ENCODE results near the gene CLN6.
"Not testable (repeated sequence)": the region's sequence is repeated elsewhere in the genome, so short reads cannot be mapped to it uniquely, and the experiment has no call there.

CLN6 gene

DNA sequence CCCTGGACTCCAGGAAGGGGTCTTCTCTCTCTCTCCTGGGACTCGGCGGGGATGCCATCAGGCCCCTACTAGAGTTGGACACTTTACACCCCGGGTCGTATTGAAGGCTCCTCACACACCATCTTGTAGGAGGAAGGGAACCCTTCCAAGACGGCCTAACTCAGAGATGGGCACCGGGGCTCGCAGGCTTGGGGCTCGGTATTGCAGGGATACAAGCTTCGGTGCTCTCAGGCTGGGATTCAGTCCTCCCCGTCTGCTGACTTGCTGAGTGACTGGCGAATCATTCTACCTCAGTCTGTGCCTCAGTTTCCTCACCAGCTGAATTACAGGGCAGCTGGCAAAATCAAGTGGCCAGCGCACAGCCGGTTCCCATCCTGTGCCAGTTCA is 24.0 kb downstream of the CLN6 start:
- DNase-seq, result no peak

DNA sequence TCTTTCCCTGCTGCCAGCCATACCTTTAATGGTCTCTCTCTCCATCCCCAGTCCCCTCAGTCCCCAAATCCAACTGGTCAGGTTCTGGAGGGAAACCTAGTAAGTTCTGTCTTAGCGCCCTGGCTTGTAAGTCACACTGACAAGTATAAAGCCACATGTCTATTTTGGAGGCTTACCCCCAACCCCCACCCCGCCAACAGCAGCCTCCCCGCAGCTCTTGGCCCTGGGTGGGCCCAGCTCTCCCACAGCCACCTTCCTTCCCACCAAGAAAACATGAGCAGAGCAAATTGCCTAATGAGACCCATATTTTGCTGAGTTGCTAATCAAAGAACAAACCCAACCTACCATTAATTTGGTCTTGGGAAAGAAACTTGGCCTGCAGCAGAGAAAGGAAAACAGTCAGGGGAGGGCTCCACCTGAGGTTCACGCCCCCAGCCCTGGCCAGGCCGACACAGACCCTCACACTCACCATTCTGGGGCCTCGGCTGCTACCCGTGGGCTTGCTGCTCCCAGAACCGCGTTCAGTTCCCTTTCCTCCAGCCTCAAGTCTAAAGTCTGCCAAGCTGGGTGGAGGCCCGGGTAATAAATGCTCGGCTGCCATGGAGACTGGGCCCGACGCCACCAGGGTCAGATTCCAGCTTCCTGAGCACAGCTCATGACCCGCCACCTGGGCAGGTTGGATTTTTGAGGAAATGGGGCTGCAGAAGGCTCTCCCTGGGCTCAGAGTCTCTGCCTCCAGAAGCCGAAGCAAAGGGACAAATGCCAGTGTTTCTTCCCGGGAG is 24.6 kb downstream of the CLN6 start, which contains the start of gene CALML4:
Gene CALML4 (minus strand): TSS at position 557 of the 782 bp plus-strand sequence. CDS start 85 bp downstream, at position 472.
- DNase-seq, result no peak

DNA sequence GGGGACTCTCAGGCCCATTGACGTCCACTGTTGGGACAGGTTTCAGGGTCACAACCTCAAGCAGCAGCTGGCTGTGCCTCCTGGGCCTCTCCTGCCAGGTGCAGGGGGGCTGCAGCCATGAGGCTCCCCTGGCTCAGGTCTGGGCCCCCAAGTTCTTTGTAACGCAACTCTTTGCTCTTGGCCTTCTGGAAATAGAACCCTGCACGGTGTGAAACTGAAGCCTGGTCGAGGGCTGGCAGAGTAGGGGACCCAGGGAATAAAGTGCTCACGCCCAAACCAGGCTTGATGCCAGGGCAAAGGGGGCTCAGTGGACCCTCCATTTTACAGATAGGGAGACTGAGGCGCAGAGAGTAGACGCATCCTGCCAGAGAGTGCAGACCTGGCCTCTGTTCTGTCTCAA is 25.2 kb downstream of the CLN6 start:
- DNase-seq, result no peak

DNA sequence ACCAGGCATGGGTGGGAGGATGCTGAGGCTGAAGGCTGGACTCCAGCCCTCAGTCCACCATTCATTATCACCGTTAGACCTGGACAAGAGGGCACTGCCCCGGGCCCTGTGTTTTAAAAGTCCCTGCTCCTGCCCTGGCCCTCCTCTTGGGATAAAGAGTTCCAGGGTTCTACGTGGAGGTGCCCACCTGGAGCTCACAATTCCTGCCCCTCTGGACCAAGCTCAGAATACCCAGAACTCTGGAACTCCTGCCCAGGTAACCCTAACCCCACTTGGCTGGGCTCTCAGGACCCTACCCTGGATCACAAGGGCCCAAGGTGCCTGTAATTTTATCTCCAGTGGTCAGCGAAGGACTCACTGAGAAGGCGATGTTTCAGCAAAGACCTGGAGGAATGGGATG is 25.6 kb downstream of the CLN6 start:
- no peak for DNase-seq

DNA sequence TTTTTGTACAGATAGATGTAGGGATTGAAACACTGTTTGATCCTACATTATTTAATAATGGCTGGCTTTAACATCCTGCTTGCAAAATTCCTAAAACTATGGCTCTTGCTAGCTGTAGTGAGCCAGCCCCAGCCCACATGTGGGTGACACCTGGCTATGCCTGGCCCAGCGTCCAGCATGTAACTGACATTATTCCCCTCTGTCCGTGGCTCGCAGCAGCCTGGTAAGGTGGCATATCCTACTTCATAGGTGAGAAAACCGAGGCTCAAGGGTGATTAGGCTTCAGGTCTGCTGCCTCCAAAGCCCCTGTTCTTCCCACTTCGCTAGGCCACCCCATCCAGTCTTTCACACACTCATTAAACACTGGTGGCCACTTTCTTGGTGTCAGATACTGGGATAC is 26.0 kb downstream of the CLN6 start:
- DNase-seq, result no peak

DNA sequence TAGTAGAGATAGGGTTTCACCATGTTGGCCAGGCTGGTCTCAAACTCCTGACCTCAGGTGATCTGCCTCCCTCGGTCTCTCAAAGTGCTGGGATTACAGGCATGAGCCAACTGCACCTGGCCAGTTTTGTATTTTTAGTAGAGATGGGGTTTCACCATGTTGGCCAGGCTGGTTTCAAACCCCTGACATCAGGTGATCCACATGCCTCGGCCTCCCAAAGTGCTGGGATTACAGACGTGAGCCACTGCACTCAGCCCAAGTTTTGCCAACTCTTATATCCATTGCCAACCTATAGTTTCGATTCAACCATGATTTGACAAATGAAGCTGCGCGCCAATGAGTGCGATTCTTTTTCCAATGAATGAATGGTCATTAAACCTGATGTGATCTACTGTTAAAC is 26.5 kb downstream of the CLN6 start:
- DNase-seq, result not testable (repeated sequence)

DNA sequence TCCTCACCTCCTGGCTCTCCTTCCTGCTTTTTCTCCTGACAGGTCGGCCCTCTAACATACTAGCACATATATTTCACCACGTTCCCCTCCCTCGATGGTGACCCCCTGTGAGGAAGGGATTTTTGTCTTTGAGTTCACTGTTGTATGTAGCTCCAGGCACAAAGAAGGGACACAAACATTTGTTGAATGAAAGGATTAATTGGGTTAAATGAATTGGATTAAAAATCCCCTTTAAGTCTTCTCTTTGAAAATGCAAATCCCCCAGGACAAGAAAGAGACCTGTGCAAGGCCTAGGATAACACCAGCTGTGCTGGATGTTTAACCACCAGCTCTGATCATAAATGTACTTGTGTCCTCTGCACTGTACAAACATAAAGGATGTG is 27.7 kb downstream of the CLN6 start:
- no peak for DNase-seq

DNA sequence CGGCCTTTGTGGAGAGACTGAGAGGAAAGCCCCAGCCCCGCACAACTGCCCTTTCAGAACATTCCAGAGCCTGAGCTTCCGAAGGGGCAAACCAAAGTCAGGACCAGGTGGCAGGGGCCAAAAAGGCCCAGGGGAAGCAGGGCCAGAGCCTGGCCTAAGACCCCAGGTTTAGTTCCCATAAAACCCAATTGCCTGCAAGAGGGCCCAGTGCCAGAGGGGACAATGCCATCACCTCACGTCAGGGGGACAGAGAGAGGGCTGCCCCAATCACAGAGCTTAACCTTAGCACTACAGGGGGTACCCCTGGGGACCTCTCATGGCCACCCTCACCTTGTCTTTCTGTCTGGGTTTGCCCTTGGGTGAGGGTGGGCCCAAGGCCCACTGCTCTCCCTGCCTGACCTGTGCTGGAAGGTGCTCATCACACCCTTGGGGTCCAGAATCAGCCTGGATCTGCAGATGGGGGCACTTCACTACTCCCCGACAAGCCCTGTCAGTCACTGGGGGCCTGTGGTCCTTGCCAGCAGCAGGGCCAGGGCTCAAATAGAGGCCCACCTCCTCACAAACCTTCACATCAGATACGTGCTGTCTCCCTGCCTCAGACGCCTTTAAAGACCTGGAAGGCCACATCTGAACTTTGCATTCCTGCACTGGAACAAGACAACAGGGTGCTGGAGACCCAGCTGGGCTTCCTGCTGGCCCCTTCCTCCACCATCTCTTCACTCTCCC is 28.2 kb downstream of the CLN6 start:
- no peak for DNase-seq

DNA sequence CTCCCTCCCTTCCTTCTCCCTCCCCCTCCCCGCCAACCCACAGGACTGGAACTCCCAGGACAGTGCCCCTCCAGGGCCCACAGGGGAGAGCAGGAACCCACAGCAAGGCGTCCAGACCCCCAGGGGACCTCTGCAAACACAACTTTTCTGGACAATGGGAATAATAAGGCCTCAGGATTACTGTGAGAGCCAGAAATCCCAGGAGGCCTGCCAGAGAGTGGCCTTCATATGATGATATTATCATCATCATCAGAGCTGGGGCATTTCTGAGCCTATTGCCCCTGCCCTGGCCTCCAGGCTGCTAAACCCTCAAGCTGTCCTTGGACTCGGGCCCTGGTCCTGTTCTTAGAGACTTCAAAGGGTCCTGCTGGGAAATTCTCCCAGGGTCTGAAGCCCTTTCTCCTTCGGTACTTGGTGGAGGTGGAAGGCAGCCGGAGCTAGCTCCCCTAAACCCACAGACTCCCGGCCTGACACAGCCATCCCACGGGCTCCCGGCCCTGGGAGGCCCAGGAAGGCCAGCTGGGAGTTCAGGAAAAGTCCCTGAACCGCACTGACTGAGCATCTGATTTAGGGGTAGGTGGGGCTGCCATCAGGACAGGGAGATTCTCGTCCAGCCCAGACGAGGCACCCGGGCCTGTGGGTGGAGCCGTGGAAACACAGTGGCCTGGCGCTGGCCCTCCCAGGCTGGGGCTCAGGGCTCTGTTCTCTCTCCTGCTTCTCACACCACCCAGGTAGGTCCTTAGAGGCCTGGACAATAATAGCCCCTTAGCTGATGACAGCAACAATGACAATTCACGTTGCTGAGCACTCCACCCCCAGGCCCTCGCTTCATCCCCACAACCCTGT is 29.3 kb downstream of the CLN6 start:
- DNase-seq, result no peak

DNA sequence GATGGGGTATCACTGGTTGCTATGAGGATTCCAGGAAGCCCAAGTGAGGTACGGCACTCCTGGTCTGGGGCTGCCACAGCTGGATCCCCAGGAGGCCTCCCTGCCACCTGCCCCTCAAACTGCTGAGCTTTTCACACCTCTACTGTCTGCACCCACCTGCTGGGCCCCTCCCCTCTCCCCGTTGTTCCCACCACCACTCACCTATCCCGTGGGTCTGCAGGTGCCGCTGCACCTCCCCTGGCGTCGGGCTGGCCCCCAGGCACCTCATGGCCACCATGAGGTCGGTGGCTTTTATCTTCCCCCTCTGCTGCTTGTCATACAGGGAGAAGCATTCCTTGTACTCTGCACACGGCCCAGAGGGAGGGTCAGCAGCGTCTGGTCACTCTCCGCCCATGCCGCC is 30.2 kb downstream of the CLN6 start:
- no peak for DNase-seq

DNA sequence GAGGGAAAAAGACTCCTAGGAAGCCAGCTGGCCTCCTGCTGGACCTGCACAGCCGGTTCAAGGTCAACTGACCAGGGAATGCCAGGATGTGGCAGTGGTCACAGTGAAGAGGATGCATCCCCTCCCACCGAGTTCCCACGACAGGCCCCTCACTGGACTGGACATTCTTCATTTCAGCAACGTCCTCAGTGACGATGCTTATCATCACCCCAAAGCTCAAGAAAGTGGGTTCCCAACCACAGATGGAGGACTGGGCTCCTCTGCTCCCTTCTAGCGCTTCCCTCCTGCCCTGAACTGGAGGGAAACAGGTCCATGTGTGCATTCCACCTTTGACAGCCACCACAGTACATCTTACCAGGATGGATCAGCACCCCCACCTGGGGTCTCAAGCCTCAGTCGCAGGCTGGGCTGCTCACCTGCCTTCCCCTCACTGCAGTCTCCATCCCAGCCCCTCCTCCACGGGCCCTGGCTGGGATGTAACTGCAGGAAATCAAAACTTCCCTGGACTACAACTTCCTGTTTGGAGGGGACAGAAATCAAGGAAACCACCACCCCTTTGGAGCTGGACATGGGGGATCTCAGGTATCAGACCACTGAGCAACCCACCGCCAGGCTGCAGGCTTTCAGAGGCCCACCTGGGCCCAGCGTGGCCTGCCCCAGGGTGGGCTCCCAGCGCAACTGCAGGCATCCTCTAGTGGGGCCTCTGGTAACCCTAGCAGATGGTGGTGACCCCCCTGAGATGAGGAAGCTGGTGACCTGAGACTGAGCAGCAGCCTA is 31.7 kb downstream of the CLN6 start:
- DNase-seq, result no peak

DNA sequence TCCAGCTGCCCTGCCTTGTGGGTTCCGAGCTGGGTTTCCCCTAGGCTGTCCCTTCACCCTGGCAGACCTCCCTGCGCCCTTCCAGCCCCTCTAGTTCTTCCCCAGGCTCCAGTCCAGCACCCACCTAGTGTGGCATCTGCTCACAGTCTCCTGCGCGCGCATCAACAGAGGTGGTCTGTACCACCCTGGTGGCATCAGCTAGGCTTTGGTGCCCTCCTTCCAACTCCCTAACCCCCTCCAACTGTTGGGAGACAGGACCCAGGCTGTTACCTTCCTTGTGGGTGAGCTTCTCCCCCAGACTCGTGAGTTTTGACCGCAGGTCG is 32.4 kb downstream of the CLN6 start:
- no peak for DNase-seq

DNA sequence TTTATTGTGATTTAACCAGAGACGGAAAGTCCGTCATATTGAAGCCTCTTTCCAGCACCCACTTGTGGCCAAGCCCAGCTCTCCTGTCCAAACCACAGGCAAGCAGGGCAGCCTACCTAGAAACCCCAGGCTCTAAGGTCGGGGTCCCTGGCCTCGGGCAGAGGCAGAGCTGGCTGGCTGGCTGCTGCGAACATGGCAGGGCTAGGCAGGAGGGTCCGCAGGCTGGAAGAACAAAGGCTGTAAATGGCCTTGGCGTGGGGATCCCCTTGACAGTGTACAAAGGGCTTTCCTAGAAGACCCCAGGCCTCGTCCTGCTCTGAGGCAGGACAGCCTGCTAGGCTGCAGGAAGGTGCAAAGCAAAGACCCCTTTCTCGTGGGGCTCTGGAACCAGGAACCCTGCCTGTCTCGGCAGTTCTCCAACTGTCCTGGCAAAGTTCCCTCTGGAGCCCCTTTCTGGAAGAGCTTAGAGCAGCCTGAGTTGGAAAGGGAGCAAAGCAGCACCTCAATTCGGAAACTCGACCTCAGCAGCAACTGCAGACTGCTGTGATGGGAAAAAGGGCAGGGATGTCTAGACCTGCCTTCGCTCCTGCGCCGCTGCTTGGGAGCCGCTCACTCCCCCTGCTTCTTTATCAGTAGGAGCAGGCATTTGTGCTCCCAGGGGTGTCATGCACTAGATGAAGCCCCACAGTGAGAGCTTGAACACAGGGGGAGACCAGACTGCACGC is 32.9 kb downstream of the CLN6 start:
- DNase-seq, result no peak

DNA sequence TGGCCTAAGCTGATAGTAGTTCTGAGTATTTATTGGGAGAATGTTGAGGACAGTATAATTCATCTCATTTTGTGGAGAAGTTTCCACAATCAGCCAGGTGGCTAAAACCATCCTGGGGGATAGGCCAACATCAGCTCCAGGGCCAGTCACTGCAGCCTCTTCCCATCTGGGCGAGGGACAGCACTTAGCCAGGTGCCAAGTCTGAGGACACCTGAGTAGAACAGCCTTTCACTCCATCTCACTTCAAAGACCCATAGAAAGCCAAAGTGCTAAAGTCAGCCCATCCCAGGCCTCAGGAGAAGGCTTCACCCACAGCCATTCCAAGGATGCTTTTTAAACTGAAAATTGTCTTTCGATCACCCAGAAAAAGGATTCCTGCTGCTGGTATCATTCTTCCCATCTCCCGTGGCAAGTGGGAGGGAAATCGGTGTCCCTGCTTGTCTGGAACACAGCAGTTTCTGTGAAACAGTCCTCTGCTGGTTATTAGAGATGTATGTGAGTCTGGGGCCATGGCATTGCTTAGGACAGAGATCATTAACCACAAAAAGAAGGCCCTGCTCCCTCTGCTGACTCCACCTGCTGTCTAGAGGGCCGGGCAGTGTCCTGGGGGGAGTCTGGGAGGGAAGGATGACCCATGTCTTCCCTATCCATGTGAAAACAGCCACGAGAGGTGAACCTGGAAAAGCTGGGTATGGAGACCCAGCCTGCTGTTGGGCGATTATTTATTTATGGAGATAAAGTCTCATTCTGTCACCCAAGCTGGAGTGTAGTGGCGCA is 34.0 kb downstream of the CLN6 start:
- no peak for DNase-seq

DNA sequence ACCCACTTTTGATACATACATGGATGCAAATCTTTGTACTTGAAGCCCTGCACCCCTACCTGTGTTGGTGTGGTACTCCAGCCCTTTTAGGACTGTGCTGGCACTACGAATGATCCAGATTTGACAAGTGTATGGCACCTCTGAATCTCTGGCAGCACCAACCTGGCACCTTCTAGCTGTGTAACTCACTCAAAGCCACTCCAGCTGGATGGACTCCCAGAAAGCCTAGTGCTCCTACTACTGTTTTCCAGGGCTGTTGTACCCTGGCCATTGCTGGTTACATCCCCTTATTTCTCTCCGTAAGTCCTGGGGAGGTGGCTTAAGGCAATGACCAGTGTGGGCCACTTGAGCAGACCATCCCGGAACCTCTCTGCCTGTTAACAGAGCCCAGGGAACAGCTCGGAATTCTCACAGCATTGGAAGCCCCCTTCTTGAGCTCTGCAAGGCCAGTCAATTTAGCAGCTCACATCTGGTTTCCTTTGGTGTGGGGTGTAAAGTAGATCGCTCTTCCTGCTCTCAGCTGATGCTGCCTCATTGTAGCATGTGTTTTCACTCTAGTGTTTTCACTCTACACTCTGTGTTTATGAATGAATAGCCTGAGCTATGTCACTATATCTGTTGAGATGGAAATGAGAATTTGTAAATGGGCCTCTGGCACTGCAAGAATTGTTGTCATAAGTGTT is 36.6 kb downstream of the CLN6 start:
- DNase-seq, result no peak

DNA sequence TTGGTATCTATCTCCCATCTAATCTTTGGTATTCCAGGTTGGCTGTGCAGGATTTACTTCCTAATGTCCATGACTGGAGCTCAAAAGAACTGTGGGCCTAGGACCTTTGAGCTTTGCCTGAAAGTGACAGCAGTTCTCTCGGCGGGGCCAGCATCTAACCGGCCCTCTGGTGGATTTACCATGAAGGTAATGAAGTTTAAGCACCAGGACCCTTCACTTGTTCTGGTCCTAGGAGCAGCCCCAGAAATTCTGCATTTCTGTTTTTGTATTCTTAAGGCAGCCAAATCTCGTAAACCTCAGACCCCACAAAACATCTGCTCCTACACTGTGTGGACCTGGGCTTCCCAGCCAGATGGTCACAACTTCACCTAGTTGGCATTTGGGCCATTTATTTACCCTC is 37.4 kb downstream of the CLN6 start:
- no peak for DNase-seq

DNA sequence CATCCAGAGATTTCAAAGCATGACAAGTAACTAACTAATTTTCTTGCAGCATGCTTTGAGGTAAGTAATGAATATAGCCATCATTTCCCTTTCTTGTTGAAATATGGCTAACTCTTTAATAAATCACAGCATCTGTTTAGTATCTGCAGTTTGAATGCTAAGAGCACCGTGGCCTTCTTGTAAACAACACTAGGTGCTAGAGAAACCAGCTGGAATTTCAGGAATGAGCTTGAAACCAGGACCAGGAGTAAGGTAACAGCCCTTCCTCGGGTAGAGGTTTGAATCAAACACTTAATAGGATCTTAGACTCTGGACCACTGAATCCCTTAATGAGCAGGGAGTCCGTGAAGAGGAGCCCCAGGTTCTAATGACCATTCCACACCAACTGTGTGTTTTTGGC is 38.0 kb downstream of the CLN6 start:
- no peak for DNase-seq

DNA sequence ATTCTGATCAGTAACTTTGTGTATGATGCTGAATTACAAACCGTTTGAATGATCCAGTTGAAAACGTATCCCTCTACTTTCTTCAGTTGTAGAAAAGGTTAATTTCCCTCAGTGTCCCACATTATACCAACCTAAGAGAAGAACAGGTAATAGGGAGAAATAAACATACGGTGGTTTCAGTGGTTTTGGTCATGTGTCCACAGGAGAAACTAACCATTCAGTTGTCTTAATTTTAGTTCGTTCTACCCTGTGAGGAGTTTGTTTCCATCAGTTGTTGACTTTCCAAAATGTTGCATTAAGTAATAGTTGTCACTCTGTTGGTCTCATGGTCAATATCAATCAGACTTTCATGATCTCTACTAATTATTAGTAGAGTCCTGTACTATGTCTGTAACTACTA is 39.5 kb downstream of the CLN6 start:
- no peak for DNase-seq

DNA sequence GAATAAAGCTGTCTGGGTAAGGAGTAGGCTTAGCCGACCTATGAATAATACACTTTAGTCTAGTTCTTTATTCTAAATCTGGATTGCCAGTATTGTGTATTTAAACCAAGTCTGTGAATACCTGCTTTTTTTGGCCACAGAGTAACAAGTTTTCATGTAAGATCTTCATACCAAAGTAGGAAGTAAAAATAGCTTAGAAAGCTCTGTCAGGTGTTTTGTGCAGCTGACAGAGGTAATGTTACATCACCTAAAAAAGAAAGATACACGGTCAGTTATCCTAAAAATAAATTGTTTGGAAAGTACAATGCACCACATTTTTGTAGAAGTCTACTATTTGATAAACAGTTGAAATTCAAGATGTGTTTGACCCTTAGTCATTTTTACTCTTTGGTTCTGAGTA is 40.9 kb downstream of the CLN6 start:
- DNase-seq, result no peak

DNA sequence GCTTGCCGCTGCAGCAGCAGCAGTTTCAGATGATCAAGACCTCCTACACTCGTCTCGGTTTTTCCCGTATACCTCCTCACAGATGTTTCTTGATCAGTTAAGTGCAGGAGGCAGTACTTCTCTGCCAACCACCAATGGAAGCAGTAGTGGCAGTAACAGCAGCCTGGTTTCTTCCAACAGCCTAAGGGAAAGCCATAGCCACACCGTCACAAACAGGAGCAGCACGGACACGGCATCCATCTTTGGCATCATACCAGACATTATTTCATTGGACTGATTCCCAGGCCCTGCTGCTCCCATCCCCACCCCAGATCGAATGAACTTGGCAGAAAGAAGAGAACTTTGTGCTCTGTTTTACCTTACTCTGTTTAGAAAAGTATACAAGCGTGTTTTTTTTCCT is 42.0 kb downstream of the CLN6 start:
- no peak for DNase-seq
